SKM-1 treated with dmso at 0.1 percent for 144 hours (cell line): Measurements from ENCODE around the gene PPP1R13B.

ENCODE experiments used
- DNase-seq: peaks from one replicate; lab custom pipeline; 2025; ENCODE audit not compliant: unreplicated experiment; lab: John Stamatoyannopoulos, UW

Gene PPP1R13B

DNA sequence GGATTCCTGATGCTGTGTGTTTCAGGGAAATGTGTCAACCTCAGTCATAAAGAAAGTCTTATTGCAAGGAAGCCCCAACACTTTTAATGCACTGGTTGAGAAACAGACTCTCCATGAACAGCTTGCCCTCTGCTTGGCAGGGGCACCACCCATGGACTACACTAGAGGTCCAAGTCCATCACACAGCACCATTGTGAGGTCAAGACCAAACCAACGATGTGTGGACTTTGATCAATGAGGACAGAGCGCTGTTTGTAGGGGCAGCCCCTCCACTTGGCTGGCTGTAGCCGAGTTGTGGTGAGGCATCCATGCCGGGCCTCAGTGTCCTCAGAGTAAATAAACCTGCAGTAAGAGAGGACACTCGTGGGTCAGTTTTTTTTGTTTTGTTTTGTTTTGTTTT lies 102.0 kb downstream of the PPP1R13B start:
- DNase-seq: no peak

DNA sequence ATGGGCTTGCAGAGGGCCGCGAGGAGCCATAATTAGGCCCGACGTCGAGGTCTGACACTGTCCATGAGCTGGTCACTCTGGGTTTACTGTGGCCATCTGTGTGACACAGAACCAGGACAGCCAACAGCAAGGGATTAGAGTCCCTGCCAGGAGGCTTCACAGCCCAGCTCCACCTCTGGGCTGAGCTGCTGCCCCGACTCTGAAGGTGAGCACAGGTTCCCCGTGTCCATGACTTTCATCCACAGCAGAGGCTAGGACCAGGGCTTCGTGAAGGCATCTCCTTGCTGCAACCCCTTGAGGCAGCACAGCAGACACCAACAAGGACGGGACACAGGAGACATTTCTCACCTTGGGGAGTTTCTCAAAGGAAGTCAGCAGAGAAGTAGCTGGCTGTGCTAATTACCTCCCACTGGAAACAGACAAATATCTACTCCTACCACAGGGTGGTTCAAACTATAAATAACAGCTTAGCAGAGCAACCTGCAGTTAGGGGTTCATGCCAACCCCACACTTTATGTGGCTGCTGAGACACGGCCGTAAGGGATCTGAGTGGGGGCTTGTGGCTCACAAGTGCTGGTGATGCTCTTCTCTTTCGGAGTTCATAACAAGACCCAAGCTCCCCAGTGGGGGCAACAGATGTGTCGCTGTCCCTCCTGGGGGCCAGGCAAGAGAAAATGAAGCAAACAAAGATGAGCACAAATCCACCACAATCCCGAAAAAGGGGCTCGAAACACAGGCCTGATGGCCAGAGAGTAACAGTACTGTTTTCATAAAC lies 102.6 kb downstream of the PPP1R13B start:
- DNase-seq: no peak

- DNase-seq: no peak
Measured at GRCh38 chr14:103743691-103744090, 103.7 kb downstream of the PPP1R13B start.

- no peak for DNase-seq
Measured at GRCh38 chr14:103742499-103743255, 104.7 kb downstream of the PPP1R13B start.

DNA sequence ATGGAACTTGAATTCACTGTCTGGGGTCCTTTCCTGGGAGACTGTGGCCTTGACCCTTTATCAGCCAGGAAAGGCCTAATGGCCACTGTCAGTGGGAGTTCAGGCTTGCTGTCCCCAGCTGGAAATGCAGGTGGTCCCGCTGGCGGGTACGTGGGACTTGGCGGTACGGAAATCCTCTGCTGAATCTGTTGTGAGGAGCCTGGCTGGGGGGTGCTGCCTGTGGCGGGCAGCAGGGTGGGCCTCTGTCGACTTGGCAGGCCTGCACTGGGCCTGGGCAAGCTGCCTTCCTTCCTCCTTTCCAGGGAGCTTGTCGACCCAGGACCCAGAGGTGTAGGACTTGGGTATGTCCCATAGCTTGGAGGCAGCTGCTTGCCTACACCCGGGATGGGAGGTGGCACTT lies 105.5 kb downstream of the PPP1R13B start:
- DNase-seq: no peak

GRCh38 chr14:103740991-103741689 lies 106.2 kb downstream of the PPP1R13B start:
- DNase-seq: no peak

DNA sequence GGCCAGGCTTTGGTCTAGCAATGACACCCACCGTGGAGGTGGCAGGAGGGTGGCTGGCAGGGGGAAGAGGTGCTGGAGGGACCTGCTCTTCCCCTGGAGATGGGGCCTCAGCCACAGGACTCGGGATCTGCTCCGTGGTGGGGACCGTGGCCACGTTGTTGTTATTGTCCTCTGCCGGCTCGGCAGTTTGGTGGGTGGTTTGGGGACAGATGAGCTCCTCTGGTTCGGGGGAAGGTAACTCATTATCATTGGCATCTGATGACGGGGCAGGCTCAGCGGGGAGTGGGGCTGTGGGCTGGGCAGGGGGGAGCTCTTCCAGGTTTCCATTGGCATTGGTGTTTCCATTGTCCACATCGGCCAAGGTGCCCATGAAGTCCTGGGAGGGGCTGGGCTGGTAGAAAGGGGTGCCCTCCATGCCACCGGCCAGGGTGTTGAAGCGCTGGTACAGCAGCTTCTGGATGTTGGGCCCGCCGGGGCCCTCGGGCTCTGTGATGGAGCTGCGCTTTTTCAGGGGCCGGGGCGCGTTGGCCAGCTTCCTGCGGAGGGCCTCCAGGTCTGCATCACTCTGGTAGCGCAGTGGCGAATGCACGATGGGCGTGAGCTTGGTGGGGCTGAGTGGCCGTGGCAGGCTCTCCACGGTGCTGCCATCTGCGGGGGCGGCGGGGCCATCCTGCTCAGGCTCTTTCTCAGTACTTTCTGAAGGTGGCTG lies 107.4 kb downstream of the PPP1R13B start:
- DNase-seq: no peak

GRCh38 chr14:103739466-103739792 lies 107.9 kb downstream of the PPP1R13B start:
- no peak for DNase-seq

DNA sequence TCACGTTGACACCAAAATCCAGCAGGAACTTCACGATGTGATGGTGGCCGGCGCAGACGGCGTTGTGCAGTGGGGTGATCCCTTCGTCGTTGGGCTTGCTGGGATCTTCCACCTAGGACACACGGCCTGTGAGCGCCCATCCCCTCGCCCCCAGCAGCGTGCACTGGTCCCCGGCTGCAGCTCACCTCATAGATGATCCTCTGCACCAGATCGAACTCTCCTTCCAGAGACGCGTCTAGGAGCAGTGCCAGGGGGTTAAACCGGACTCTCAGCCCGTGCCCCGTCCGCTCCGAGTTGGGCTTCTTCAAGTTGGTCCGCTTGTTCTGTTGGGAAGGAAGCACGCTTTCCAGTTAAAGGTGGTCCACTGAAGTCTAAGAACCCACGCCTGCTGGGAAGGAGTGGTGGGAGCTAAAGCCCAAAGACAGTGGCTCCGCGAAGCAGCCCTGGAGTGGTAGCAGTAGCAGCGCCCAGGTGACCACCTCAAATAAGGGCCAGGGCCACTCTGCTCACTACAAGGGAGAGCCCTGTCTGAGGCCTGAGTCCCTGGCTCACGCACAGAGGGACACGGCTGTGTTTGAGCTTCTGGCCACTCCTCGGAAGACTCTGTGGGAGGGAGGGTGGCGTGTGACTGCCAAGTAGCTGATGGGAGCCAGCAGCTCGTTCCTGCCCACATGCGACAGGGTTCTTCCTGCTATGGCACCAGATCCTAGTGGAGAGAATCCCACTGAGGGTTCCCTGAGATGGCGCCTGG lies 108.5 kb downstream of the PPP1R13B start:
- no peak for DNase-seq

DNA sequence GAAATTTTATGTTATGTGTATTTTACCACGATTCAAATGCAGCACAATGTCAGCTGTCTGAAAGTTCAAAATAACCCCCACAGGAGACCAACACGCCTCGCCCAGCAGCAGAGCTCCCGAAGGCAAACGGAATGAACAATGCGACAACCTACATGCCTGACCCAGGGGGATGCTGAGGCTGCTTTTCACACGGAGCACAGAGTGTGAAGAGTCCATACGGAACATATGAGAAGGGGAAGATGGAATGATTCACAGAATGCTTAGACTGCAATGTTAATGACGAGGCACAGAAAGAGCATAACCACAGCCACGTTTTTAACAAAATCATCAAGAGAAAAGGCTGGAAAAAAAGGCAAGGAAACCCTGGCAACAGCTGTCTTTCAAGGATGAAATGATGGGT lies 109.2 kb downstream of the PPP1R13B start:
- no peak for DNase-seq

GRCh38 chr14:103737432-103738045 lies 109.8 kb downstream of the PPP1R13B start:
- DNase-seq: no peak

GRCh38 chr14:103736546-103737431 lies 110.6 kb downstream of the PPP1R13B start:
- DNase-seq: no peak

GRCh38 chr14:103735815-103736545 lies 111.4 kb downstream of the PPP1R13B start:
- DNase-seq: no peak

- DNase-seq: no peak
Measured at GRCh38 chr14:103735439-103735814, 111.9 kb downstream of the PPP1R13B start.

DNA sequence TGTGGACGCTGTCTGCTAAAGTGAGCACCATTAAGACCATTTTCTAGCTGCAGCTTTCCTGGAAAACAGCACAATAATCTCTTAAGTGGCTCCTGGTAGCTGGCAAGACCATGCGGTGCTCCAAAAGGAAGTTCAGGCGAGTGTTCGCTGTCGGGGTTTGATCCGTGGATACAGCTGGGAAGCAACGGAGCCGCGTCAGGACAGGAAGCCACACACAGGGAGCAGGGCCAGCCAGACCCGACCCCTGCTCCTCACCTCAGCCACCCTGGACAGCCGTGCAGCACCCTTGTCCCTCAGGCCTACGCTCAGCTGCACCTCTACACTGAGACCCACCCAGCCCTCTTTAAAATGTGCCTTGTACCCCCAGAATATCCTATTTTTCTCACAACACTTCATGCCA lies 112.4 kb downstream of the PPP1R13B start:
- no peak for DNase-seq

- no peak for DNase-seq
Measured at GRCh38 chr14:103734081-103734888, 113.1 kb downstream of the PPP1R13B start.

GRCh38 chr14:103733651-103734050 lies 113.7 kb downstream of the PPP1R13B start:
- DNase-seq: no peak
